Daoy (cell line): ENCODE measurements around the gene PTGDR. TPM values are rescaled to one million over a fixed set of nuclear protein-coding genes. Genes with fewer than 3 reads are reported as not detected.

Source experiments
- DNase-seq: peaks from one replicate; pipeline ENCODE4 v3.0.0-alpha.2; 2015; ENCODE audit warnings: low read depth
- total RNA-seq: library from RNA; depleted of rRNA; stranded (reverse); fragments of >200 nt; shearing (Covaris generic); gene quantifications from 2 replicates; pipeline ENCODE4 v1.2.3, GENCODE V29; 2014; rRNA removed

PTGDR gene
- not detected in 2 replicates for total RNA-seq

GRCh38 chr14:52267501-52268278, at the start of gene PTGDR:
TSS of gene PTGDR (plus strand) at chr14:52267698. CDS start at chr14:52267815, 117 bp downstream.
- peak; percentile 17 for DNase-seq

- peak; percentile 25 for DNase-seq
Observed at GRCh38 chr14:52219488-52220084, 47.9 kb upstream of the PTGDR start.

- peak; percentile 26 for DNase-seq
Observed at GRCh38 chr14:52220924-52221811, 46.3 kb upstream of the PTGDR start.

GRCh38 chr14:52222901-52223300, 44.6 kb upstream of the PTGDR start:
- no peak for DNase-seq

- DNase-seq: no peak
Observed at GRCh38 chr14:52227619-52228222, 39.8 kb upstream of the PTGDR start.

- DNase-seq: no peak
Observed at GRCh38 chr14:52233693-52234092, 33.8 kb upstream of the PTGDR start.

GRCh38 chr14:52235434-52235833, 32.1 kb upstream of the PTGDR start:
- no peak for DNase-seq

GRCh38 chr14:52235866-52236510, 31.5 kb upstream of the PTGDR start:
- no peak for DNase-seq

- DNase-seq: no peak
Observed at GRCh38 chr14:52238682-52239081, 28.8 kb upstream of the PTGDR start.

GRCh38 chr14:52240623-52241022, 26.9 kb upstream of the PTGDR start:
- no peak for DNase-seq

GRCh38 chr14:52241087-52241793, 26.3 kb upstream of the PTGDR start:
- DNase-seq: peak; percentile 40

GRCh38 chr14:52244328-52244727, 23.2 kb upstream of the PTGDR start:
- no peak for DNase-seq

- no peak for DNase-seq
Observed at GRCh38 chr14:52244997-52245396, 22.5 kb upstream of the PTGDR start.

GRCh38 chr14:52248057-52248456, 19.4 kb upstream of the PTGDR start:
- no peak for DNase-seq

- DNase-seq: no peak
Observed at GRCh38 chr14:52251724-52252123, 15.8 kb upstream of the PTGDR start.

- no peak for DNase-seq
Observed at GRCh38 chr14:52253503-52253902, 14.0 kb upstream of the PTGDR start.

- peak; percentile 24 for DNase-seq
Observed at GRCh38 chr14:52254086-52254485, 13.4 kb upstream of the PTGDR start.

- no peak for DNase-seq
Observed at GRCh38 chr14:52258783-52259182, 8.7 kb upstream of the PTGDR start.

- DNase-seq: no peak
Observed at GRCh38 chr14:52259434-52259833, 8.1 kb upstream of the PTGDR start.

- no peak for DNase-seq
Observed at GRCh38 chr14:52262600-52262999, 4.9 kb upstream of the PTGDR start.

- DNase-seq: no peak
Observed at GRCh38 chr14:52263190-52263589, 4.3 kb upstream of the PTGDR start.
